Measurements from ENCODE around the gene NCKAP1.

DNA sequence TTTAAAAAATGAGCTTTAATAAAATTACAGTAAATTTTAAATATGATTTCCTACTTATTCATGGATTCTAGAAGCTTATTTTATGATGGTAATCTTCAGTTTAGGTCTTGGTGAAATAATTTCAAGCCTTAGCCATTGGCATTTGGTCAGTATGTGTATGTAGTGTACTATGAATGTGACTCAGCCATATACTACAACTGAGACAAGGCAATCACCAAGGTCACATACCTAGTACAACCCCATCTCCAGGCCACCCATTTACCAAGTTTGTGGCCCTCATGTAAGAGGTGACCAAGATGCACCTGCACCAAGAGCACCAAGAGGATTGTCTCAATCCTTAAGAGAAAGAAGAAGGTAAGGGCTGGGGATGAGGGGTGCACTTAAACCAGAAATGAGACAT lies 117.0 kb downstream of the NCKAP1 start:
- TF ChIP-seq, protein P1, sequence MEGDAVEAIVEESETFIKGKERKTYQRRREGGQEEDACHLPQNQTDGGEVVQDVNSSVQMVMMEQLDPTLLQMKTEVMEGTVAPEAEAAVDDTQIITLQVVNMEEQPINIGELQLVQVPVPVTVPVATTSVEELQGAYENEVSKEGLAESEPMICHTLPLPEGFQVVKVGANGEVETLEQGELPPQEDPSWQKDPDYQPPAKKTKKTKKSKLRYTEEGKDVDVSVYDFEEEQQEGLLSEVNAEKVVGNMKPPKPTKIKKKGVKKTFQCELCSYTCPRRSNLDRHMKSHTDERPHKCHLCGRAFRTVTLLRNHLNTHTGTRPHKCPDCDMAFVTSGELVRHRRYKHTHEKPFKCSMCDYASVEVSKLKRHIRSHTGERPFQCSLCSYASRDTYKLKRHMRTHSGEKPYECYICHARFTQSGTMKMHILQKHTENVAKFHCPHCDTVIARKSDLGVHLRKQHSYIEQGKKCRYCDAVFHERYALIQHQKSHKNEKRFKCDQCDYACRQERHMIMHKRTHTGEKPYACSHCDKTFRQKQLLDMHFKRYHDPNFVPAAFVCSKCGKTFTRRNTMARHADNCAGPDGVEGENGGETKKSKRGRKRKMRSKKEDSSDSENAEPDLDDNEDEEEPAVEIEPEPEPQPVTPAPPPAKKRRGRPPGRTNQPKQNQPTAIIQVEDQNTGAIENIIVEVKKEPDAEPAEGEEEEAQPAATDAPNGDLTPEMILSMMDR (IDR thresholded peaks at IDR 0.05) = no peak
- TF ChIP-seq, protein P2, sequence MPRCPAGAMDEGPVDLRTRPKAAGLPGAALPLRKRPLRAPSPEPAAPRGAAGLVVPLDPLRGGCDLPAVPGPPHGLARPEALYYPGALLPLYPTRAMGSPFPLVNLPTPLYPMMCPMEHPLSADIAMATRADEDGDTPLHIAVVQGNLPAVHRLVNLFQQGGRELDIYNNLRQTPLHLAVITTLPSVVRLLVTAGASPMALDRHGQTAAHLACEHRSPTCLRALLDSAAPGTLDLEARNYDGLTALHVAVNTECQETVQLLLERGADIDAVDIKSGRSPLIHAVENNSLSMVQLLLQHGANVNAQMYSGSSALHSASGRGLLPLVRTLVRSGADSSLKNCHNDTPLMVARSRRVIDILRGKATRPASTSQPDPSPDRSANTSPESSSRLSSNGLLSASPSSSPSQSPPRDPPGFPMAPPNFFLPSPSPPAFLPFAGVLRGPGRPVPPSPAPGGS (IDR thresholded peaks at IDR 0.05) = no peak
- TF ChIP-seq SREBF2 (IDR thresholded peaks at IDR 0.05) = no peak
- no peak for TF ChIP-seq JUNB (IDR thresholded peaks at IDR 0.05)
- TF ChIP-seq, protein P3, sequence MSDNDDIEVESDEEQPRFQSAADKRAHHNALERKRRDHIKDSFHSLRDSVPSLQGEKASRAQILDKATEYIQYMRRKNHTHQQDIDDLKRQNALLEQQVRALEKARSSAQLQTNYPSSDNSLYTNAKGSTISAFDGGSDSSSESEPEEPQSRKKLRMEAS (IDR thresholded peaks at IDR 0.05) = no peak
- no peak for TF ChIP-seq RAD21 (conservative IDR thresholded peaks at IDR 0.05 in 1 of 2, IDR thresholded peaks at IDR 0.05 in 1 of 2)
- TF ChIP-seq CHD2 (IDR thresholded peaks at IDR 0.05; ENCODE audit: low read length, partially characterized antibody) = no peak
- TF ChIP-seq TP53 (CRISPR knock-in tag; IDR thresholded peaks at IDR 0.05) = no peak
- no peak for TF ChIP-seq ZC3H11A (IDR thresholded peaks at IDR 0.05)
- TF ChIP-seq POLR2A (IDR thresholded peaks at IDR 0.05; ENCODE audit: low read length) = no peak
- TF ChIP-seq RFX5 (IDR thresholded peaks at IDR 0.05) = no peak
- no peak for TF ChIP-seq EP300 (IDR thresholded peaks at IDR 0.05)
- no peak for TF ChIP-seq HOXA7 (CRISPR knock-in tag; IDR thresholded peaks at IDR 0.05)
